ENCODE data around the gene MAP2K4. TPM values are rescaled to one million over a fixed set of nuclear protein-coding genes. Genes with fewer than 3 reads are reported as not detected.

MAP2K4 gene
- total and polyA plus RNA-seq, 2 of the 4 experiments (the other 2 are of a cell fraction) = 14.5 to 32.6 TPM

GRCh38 chr17:12062249-12062648 is 41.6 kb downstream of the MAP2K4 start:
- in situ Hi-C loops (cut with MboI; ENCODE audit: low sequenced_read_pairs) (no loop called here), intact Hi-C loops (cut with micrococcal nuclease) (no loop called here), dilution Hi-C loops (cut with HindIII; ENCODE audit: low sequenced_read_pairs, unreplicated experiment) (no loop called here)
- Histone ChIP-seq H3K36me3 (ENCODE audit: control insufficient read depth, insufficient read depth, low read length) (peaks cover 4% of the 10 kb centered on the region; the same call in 1 of the 2 replicates), H3K79me1 (ENCODE audit: low read depth in 1 of 2, low read length in 2 of 2) (peaks cover 22 to 31% of the 10 kb centered on the region in 2 experiments), H3K27ac (ENCODE audit: insufficient read depth, low read length) (no peak overlapping the region), H3K4me1 (ENCODE audit: control insufficient read depth, insufficient read depth, low read length) (no peaks in the 10 kb centered on the region), H4K20me1 (ENCODE audit: insufficient read depth, low read length) (no peaks in the 10 kb centered on the region), H4K8ac (ENCODE audit: low read depth in 2 of 2, low read length in 2 of 2) (no peak overlapping the region), H2AK9ac (replicated peaks; ENCODE audit: low read depth, low read length, poor library complexity) (no peak overlapping the region), H3K4me2 (ENCODE audit: low read depth, low read length) (no peak overlapping the region), H3K9ac (ENCODE audit: low read depth, low read length) (no peak overlapping the region), H3K23ac (ENCODE audit: low read depth, low read length) (no peak overlapping the region), H3K14ac (replicated peaks; ENCODE audit: low read depth, low read length) (no peak overlapping the region), H2BK15ac (ENCODE audit: low read depth, low read length) (no peak overlapping the region), H3K4me3 (ENCODE audit: insufficient read depth, low read depth, low read length) (no peak overlapping the region), H2AK5ac (ENCODE audit: low read depth, low read length) (no peak overlapping the region), H2BK5ac (ENCODE audit: low read depth, low read length, poor library complexity, severe bottlenecking) (no peak overlapping the region), H3K4ac (ENCODE audit: low read depth, low read length) (no peak overlapping the region), H3K9me3 (ENCODE audit: control insufficient read depth, insufficient read depth, low read length) (no peaks in the 10 kb centered on the region), H3K27me3 (ENCODE audit: control insufficient read depth, insufficient read depth, low read length) (no peaks in the 10 kb centered on the region), H3K18ac (ENCODE audit: low read depth, low read length) (no peak overlapping the region), H3K9me1 (ENCODE audit: insufficient read depth, low read length) (no peaks in the 10 kb centered on the region; the same call in none of the 2 replicates), H2BK20ac (ENCODE audit: low read depth, low read length) (no peak overlapping the region), H4K5ac (ENCODE audit: low read depth, low read length) (no peak overlapping the region), H2AFZ (replicated peaks; ENCODE audit: low read length, poor library complexity) (no peak overlapping the region), H2BK120ac (ENCODE audit: low read depth, low read length) (no peak overlapping the region), H3K56ac (ENCODE audit: extremely low read depth, insufficient read depth, low read length) (no peak overlapping the region), H4K91ac (ENCODE audit: insufficient read depth, low read depth, low read length) (no peak overlapping the region)
- no CpG with 5 or more reads among the region's 3 CpGs for WGBS, 2 experiments (ENCODE audit: extremely low coverage in 2 of 2, insufficient read length in 1 of 2)
- DNase-seq (no peak), ATAC-seq (ENCODE audit: low read depth) (no peak)
- TF ChIP-seq RCOR1 (IDR thresholded peaks at IDR 0.05; ENCODE audit: insufficient replicate concordance, low read length) (no peak), CHD1 (IDR thresholded peaks at IDR 0.05; ENCODE audit: low read depth, low read length) (no peak), MXI1 (IDR thresholded peaks at IDR 0.05; ENCODE audit: borderline replicate concordance, low read depth, low read length) (no peak)
- no TSS peak for BruUV-seq (replicated peaks)
- ChIA-PET CTCF (interaction anchor here (1.2 kb wide), 1 partner anchor 65 kb away, joined by 3 read pairs; no protein-coding TSS in a partner anchor), POLR2A (ENCODE audit: unreplicated experiment) (no interaction called here)

All from IMR-90 (cell line).